HG03521 (cell line): Measurements from ENCODE around the gene ATG101.

Experiments
- ATAC-seq: cut with Tn5 transposase; IDR thresholded peaks from one replicate; pipeline ENCODE4 v1.9.1; 2021; ENCODE audit warnings: mild to moderate bottlenecking, moderate library complexity; ENCODE audit not compliant: unreplicated experiment

The ATG101 gene

GRCh38 chr12:52069327-52070184, at the start of gene ATG101:
Gene ATG101 (plus strand): TSS chr12:52069978. CDS start chr12:52073651, 3,673 bp downstream.
- ATAC-seq: peak; percentile 90

- ATAC-seq: no peak
Measured at GRCh38 chr12:52020539-52021336, 49.0 kb upstream of the ATG101 start.

GRCh38 chr12:52022841-52023181, 47.0 kb upstream of the ATG101 start:
- ATAC-seq: no peak

- peak; percentile 44 for ATAC-seq
Measured at GRCh38 chr12:52023182-52023975, 46.4 kb upstream of the ATG101 start.

GRCh38 chr12:52023976-52024688, 45.6 kb upstream of the ATG101 start:
- no peak for ATAC-seq

- no peak for ATAC-seq
Measured at GRCh38 chr12:52024845-52025230, 44.9 kb upstream of the ATG101 start.

- ATAC-seq: no peak
Measured at GRCh38 chr12:52026263-52026662, 43.5 kb upstream of the ATG101 start.

GRCh38 chr12:52027085-52027843, 42.5 kb upstream of the ATG101 start:
- no peak for ATAC-seq

- ATAC-seq: no peak
Measured at GRCh38 chr12:52029685-52030084, 40.1 kb upstream of the ATG101 start.

GRCh38 chr12:52032446-52032803, 37.4 kb upstream of the ATG101 start:
- no peak for ATAC-seq

GRCh38 chr12:52032804-52033445, 36.9 kb upstream of the ATG101 start:
- peak; percentile 88 for ATAC-seq

- ATAC-seq: no peak
Measured at GRCh38 chr12:52033446-52034140, 36.2 kb upstream of the ATG101 start.

- ATAC-seq: no peak
Measured at GRCh38 chr12:52035190-52035589, 34.6 kb upstream of the ATG101 start.

- no peak for ATAC-seq
Measured at GRCh38 chr12:52035926-52036325, 33.9 kb upstream of the ATG101 start.

GRCh38 chr12:52036587-52037171, 33.1 kb upstream of the ATG101 start:
- ATAC-seq: peak; percentile 38

- ATAC-seq: no peak
Measured at GRCh38 chr12:52037248-52037861, 32.4 kb upstream of the ATG101 start.

GRCh38 chr12:52038447-52038846, 31.3 kb upstream of the ATG101 start:
- ATAC-seq: no peak

- no peak for ATAC-seq
Measured at GRCh38 chr12:52041035-52041434, 28.7 kb upstream of the ATG101 start.
